ENCODE results near the gene GPALPP1. TPM values are rescaled to one million over a fixed set of nuclear protein-coding genes. Genes with fewer than 3 reads are reported as not detected.

Gene GPALPP1
- total RNA-seq, 4 donors from 2014 or later = 19.0 to 27.4 (median 23.9) TPM

GRCh38 chr13:44972956-44973581 is 16.3 kb upstream of the GPALPP1 start:
- TF ChIP-seq POLR2AphosphoS5 (IDR thresholded peaks at IDR 0.05) = no peak
- TF ChIP-seq CTCF (IDR thresholded peaks at IDR 0.05) = peak; percentile 52 to 64 (median 56)
- TF ChIP-seq POLR2A (IDR thresholded peaks at IDR 0.05; ENCODE audit: low read depth) = no peak
- intact Hi-C loops (cut with DNase I) = loop anchor here (5.0 kb wide), 2 partner anchors 396 to 1066 kb away; partner anchors contain the start of gene TSC22D1
- WGBS = 3% methylated on average over 3 of the region's 3 CpGs

GRCh38 chr13:44974056-44974793 is 15.1 kb upstream of the GPALPP1 start:
- peaks cover 6 to 17% (median 13%) of the 10 kb centered on the region in 4 donors for H3K4me1 ChIP-seq
- TF ChIP-seq CTCF (IDR thresholded peaks at IDR 0.05) = no peak
- no peak for TF ChIP-seq EP300 (IDR thresholded peaks at IDR 0.05)
- TF ChIP-seq POLR2AphosphoS5 (IDR thresholded peaks at IDR 0.05) = no peak
- no peak for TF ChIP-seq POLR2A (IDR thresholded peaks at IDR 0.05; ENCODE audit: low read depth)
- H3K36me3 ChIP-seq = peaks cover 6 to 42% (median 28%) of the 10 kb centered on the region in 4 donors
- no peaks in the 10 kb centered on the region for H3K27me3 ChIP-seq
- no peak overlapping the region for H3K4me3 ChIP-seq
- DNase-seq (ENCODE audit: extremely low spot score) = no peak
- intact Hi-C loops (cut with DNase I) = loop anchor here (5.0 kb wide), 2 partner anchors 397 to 1067 kb away; partner anchors contain the start of gene TSC22D1
- H3K9me3 ChIP-seq = no peaks in the 10 kb centered on the region
- WGBS = 71% methylated on average over 9 of the region's 9 CpGs
- H3K27ac ChIP-seq (replicated peaks in 1 of 4) = no peak overlapping the region

More at GRCh38 chr13:44972956-44973581, 16.3 kb upstream of the GPALPP1 start:
- H3K4me1 ChIP-seq = peaks cover 16 to 28% (median 19%) of the 10 kb centered on the region in 4 donors
- no peak overlapping the region for H3K4me3 ChIP-seq
- no peaks in the 10 kb centered on the region for H3K27me3 ChIP-seq
- no peak overlapping the region for H3K27ac ChIP-seq (replicated peaks in 1 of 4)
- H3K36me3 ChIP-seq = peaks cover 0 to 30% (median 16%) of the 10 kb centered on the region in 4 donors
- no peaks in the 10 kb centered on the region for H3K9me3 ChIP-seq
- DNase-seq (ENCODE audit: extremely low spot score) = no peak

GRCh38 chr13:44976196-44976595 is 13.1 kb upstream of the GPALPP1 start:
- Histone ChIP-seq H3K9me3 (no peaks in the 10 kb centered on the region), H3K27me3 (no peaks in the 10 kb centered on the region), H3K4me3 (no peak overlapping the region), H3K36me3 (peaks cover 13 to 58% (median 42%) of the 10 kb centered on the region in 4 donors), H3K27ac (replicated peaks in 1 of 4) (no peak overlapping the region), H3K4me1 (peaks cover 0 to 11% (median 7%) of the 10 kb centered on the region in 4 donors)
- TF ChIP-seq CTCF (IDR thresholded peaks at IDR 0.05) (no peak), POLR2AphosphoS5 (IDR thresholded peaks at IDR 0.05) (no peak), EP300 (IDR thresholded peaks at IDR 0.05) (no peak), POLR2A (IDR thresholded peaks at IDR 0.05; ENCODE audit: low read depth) (no peak)
- WGBS = 89% methylated on average over 3 of the region's 3 CpGs
- intact Hi-C loops (cut with DNase I) = no loop called here
- no peak for DNase-seq (ENCODE audit: extremely low spot score)

GRCh38 chr13:44976949-44977583 is 12.3 kb upstream of the GPALPP1 start:
- Histone ChIP-seq H3K27ac (replicated peaks in 1 of 4) (no peak overlapping the region), H3K4me3 (no peak overlapping the region), H3K9me3 (no peaks in the 10 kb centered on the region), H3K36me3 (peaks cover 13 to 50% (median 42%) of the 10 kb centered on the region in 4 donors), H3K4me1 (peaks cover 0 to 11% (median 7%) of the 10 kb centered on the region in 4 donors), H3K27me3 (no peaks in the 10 kb centered on the region)
- DNase-seq (ENCODE audit: extremely low spot score) = no peak
- TF ChIP-seq POLR2AphosphoS5 (IDR thresholded peaks at IDR 0.05) (no peak), CTCF (IDR thresholded peaks at IDR 0.05) (no peak)
- intact Hi-C loops (cut with DNase I) = no loop called here
- WGBS = 58% methylated on average over 1 of the region's 1 CpG
